Stimulated activated CD8-positive, alpha-beta memory T cell treated with anti-CD3 and anti-CD28 coated beads, Interleukin-7, amount 100 ng/mL, for 4 hours (primary cell): ENCODE results near the gene FBXO15.
A peak's percentile ranks its signal among the peaks of the same experiment; 100 is the strongest.

Experiments used
- DNase-seq, 2 donors: peaks; one replicate each; pipeline ENCODE4 v3.0.0-alpha.2; 2020; ENCODE audit warnings: low read depth in 2 of 2

The FBXO15 gene, protein sequence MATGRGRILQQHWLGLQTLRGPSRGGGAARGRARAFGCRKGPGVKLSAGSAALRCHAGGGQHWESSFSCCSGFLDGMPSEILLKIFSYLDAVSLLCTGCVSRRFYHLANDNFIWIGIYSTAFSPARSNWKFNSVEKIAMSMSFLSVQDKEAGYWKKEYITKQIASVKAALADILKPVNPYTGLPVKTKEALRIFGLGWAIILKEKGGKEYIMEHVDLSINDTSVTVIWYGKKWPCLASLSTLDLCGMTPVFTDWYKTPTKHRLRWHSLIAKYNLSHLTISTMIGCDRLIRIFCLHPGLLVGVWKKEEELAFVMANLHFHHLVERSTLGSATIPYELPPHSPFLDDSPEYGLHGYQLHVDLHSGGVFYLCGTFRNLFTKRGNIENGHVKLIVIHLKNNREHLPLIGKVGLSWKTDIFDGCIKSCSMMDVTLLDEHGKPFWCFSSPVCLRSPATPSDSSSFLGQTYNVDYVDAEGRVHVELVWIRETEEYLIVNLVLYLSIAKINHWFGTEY

GRCh38 chr18:74147779-74148542, at the start of gene FBXO15, which contains the start of gene TIMM21:
Gene FBXO15 (minus strand): TSS chr18:74147834. CDS start chr18:74147785, 49 bp downstream.
Gene TIMM21 (plus strand): TSS chr18:74148523. CDS start chr18:74148809, 286 bp downstream.
- peak; percentile 93 to 94 for DNase-seq

DNA sequence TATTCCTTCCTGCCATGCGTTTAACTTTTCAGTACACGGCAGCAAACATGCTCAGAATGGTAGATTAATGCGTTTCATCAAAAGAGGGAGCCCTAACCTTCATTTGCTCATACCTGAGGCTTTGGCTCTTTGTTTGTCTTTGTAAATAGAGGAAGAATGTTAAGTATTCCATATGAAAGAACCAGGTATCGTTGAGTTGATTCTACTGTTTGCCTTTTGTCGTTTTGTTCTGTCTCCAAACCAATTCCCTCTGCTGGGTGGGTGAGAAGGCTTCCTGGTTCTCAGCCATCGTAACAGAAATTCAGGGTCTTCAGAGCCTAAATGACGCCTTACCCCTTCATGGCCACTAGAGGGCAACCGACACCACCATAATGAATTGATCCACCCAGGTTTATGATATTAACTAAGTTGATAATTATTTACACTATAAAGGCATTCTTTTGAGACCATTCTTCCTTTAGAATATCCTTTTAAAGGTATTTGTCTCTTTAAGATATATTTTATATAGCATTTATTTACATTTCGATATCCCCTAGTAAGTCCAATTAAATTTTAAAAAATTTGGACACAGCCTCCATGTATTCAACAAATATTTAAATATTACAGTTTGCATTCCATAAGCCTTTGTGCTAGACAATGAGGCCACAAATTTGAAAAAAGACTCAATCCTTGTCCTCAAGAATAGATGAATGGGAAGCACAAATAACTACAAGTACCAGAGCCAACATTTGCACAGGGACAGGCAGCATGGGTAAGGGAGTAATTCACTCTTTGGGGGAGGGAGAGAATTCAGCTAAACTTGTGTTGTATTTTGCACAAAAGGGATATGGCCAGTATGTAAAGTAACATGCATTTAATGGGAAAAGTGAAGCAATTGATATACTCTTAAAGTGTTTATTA, 48.8 kb upstream of the FBXO15 start:
- peak; percentile 30 to 34 for DNase-seq

DNA sequence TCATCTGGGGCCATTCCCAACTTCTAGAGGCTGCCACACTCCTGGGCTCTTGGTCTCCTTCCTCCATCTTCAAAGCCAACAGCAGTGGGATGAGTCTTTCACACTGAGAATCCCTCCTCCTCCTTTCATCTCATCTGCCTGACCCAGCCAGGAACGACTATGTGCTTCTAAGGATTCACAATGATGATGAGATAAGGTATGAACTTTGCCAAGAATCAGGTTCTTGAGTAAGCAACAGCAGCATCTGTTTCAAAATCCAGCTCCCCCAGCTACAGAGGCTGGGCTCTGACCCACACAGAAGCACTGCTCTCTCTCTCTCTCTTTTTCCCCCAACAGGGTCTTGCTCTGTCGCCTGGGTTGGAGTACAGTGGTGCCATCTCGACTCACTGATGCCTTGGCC, 47.1 kb upstream of the FBXO15 start:
- DNase-seq, result no peak

- no peak for DNase-seq
These were observed 43.9 kb upstream of the FBXO15 start for GRCh38 chr18:74191577-74191976.

DNA sequence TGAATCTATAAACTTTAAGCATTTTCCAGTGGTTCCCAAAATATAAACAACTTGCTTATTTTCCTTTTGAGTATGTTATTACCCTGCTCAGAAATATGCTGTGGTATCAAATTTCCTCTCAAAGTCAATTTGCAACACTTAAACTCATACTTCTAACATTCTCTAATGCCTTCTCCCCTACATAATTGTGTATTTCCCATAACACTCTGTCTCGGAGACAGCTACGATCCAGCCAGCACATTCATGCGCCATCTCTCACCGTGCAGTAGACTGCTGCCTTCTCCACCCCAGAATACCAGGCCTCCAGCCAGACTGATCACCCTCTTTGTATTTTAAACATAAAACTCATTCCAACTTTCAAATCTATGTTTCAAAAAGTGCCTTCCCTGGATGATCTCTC, 42.5 kb upstream of the FBXO15 start:
- no peak for DNase-seq

DNA sequence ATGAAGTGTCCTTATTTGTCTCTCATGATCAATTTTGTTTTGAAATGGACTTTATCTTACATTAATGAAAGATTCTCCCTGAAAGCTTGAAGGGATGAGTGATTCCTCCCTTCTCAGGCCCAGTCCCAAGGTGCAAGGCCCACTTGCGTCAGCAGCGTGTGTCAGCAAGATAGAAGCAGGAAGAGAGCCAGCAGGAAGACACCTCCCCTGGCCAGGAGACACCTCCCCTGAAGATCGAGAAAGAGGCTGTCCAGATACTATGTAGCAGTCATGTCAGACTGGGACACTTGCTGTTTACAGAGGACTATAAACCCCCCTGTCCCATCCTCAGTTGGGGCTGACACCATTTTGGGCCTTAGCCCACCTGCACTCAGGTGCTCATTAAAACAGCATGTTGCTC, 39.0 kb upstream of the FBXO15 start:
- DNase-seq, result no peak

GRCh38 chr18:74185860-74186259, 38.2 kb upstream of the FBXO15 start:
- no peak for DNase-seq

DNA sequence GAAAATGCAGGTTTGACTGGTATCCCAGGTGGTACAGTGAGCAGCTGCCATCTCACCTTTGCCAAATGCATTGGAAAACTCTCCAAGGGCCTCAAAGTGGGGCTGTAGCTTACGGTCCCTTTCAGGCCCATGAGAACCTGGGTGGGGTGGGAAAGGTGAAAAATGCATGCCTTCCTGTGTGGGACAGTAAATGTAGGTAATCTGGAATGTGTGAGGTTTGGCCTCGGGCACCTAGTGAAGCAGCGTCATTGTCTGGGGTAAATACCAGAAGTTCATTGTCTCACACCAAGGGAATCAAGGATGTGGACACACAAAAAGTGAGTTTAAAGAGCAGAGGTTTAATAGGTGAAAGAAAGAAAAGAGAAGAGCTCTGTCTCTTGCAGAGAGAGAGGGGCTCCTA, 37.2 kb upstream of the FBXO15 start:
- no peak for DNase-seq

- no peak for DNase-seq
These were observed 35.5 kb upstream of the FBXO15 start for GRCh38 chr18:74183130-74183529.

GRCh38 chr18:74182335-74182734, 34.7 kb upstream of the FBXO15 start:
- DNase-seq, result no peak

DNA sequence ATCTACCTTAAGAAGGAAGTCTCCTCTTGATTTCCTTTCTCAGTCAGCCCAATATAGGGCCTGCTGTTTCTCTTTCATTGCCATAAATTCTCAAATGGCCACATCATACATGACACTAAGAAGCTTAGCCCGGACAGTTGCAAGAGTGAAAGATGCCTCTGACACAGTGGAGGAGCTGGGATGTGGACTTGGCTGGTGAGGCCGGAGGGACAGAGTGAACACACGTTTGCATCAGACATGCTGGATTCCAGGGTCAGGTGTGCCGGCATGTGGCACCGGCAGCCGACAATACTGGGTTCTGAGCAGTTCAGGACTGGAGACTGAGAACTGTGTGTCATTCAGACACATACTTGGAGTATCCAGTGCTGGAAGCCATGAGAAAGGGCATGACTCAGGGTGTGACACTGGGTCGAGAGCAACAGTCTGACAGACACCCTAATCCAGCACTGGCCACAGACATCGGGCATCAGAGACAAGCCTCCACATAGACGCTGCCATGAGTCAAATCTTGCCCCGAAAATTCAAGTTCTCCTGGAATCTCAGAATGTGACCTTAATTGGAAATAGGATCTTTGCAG, 32.1 kb upstream of the FBXO15 start:
- no peak for DNase-seq

GRCh38 chr18:74178884-74179283, 31.2 kb upstream of the FBXO15 start:
- no peak for DNase-seq

DNA sequence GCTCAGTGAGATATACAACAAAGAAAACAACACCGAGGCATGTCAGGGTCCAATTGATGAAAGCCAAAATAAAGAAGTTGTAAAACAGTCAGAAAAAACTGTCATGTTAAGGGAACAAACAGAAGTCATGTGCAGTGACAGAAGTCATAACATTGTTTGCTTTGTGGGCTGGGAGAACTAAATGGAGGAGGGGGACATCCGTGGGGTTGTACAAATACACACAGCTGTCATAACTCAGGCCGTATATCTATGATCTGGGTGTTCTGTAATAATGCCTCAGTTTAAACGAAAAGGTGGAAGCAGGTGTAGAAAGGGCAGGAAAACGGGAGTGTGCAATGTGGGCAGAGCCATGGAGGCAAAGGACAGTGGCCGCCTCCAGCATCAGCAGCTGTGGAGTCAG, 28.0 kb upstream of the FBXO15 start:
- DNase-seq, result no peak

GRCh38 chr18:74173434-74173750, 25.8 kb upstream of the FBXO15 start:
- DNase-seq, result no peak

GRCh38 chr18:74172697-74173433, 25.2 kb upstream of the FBXO15 start:
- DNase-seq, result no peak

GRCh38 chr18:74171910-74172606, 24.4 kb upstream of the FBXO15 start:
- DNase-seq, result no peak

DNA sequence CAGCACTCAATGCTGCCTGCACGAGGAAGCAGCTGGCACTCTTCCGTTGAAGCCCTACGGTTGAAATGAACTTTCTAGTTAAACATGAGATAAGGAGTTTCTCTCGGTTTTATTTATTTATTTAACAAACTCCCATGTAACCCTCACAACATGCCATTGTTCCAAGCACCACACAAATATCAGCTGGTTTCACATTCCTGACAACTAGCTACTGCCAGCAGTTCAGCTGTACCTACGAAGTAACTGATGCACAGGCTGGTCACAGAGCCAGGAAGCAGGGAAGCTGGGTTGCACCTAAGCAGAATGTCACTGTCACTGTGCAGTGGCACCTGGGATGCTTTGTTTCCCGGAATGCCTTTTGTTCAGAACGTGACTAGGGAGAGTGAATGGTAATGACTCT, 18.8 kb upstream of the FBXO15 start:
- DNase-seq, result no peak

DNA sequence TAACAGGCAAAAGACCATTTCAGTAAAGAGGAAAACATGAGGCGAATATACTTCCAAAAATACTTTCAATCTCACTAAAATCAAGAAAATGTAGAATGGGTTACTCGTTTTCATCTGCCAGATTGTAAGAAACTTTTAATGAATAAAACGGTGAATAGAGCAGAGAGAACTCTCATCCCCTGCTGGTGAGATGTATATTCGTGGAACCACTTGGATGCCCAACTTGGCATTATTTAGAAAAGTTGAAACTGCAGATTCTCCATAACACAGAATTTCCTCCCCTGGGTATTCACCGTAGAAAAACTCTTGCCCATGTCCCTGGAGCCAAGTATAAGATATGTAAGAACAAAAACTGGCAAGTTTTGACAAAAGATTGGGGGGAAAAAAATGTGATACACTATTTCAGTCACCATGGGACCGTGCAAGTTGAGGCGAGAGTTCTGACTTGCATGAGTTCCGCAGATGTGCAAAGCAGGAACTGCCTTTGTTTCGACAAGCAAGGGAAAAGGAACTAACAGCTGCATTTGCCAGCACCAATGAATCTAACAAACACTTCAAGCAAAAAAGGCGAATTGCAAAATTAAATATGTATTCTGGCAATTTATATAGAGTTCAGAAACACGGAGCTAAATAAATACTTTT, 15.5 kb upstream of the FBXO15 start:
- DNase-seq, result no peak

- DNase-seq, result no peak
These were observed 7.6 kb upstream of the FBXO15 start for GRCh38 chr18:74155276-74155675.

GRCh38 chr18:74154716-74155115, 7.1 kb upstream of the FBXO15 start:
- DNase-seq, result no peak
